DMS79 treated with DMSO at 0.1 percent for 48 hours (cell line): ENCODE measurements around the gene CD74.
"Not testable (repeated sequence)": the region's sequence is repeated elsewhere in the genome, so short reads cannot be mapped to it uniquely, and the experiment has no call there.

Experiments
- DNase-seq: peaks from one replicate; lab custom pipeline; 2025; lab: John Stamatoyannopoulos, UW

CD74 gene

GRCh38 chr5:150412319-150413175 lies at the start of gene CD74:
Gene CD74 (minus strand): TSS chr5:150412910. CDS start chr5:150412749, 161 bp downstream.
- DNase-seq: no peak

- no peak for DNase-seq
Measured at GRCh38 chr5:150461231-150461630, 48.5 kb upstream of the CD74 start.

GRCh38 chr5:150460781-150461180 lies 48.1 kb upstream of the CD74 start:
- DNase-seq: no peak

GRCh38 chr5:150458802-150459557 lies 46.3 kb upstream of the CD74 start:
- peak; percentile 6 for DNase-seq

GRCh38 chr5:150457562-150458240 lies 45.0 kb upstream of the CD74 start:
- no peak for DNase-seq

- no peak for DNase-seq
Measured at GRCh38 chr5:150457121-150457520, 44.4 kb upstream of the CD74 start.

DNA sequence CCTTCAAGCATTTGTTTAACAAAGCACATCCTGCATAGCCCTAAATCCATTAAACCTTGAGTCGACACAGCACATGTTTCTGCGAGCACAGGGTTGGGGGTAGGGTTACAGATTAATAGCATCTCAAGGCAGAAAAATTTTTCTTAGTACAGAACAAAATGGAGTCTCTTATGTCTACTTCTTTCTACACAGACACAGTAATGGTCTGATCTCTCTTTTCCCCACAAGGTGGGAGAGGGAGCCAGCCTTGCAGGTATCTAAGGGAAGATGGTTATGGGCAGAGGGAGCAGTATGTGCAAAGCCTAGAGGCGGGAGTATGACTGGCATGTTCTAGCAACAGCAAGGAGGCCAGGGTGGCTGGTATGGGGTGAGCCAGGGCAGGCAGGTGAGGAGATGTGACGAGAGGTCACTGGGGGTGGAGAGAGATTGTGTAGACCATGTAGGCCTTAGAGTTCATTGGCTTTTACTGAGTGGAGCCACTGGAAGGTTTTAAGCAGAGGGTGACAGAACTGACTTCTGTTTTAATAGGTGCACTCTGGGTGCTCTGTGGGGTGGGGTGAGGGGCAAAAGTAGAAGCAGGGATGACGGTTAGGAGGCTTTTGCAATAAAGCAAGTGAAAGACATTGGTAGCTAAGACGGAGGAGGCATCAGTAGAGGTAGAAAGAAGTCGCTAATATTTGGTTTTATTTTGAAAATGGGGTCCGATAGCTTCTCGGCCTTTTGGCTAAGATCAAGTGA lies 42.0 kb upstream of the CD74 start:
- no peak for DNase-seq

DNA sequence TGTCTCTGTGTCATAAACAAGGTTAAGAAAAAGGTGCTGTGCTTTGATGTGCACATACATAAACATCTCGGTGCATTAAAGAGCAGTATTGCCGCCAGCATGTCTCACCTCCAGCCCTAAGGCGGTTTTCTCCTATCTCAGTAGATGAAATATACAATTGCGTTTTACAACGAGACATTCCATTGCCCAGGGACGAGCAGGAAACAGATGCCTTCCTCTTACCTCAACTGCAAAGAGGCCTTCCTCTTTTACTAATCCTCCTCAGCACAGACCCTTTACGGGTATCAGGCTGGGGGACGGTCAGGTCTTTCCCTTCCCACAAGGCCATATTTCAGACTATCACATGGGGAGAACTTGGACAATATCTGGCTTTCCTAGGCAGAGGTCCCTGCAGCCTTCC lies 41.3 kb upstream of the CD74 start:
- not testable (repeated sequence) for DNase-seq

- no peak for DNase-seq
Measured at GRCh38 chr5:150452914-150453313, 40.2 kb upstream of the CD74 start.

DNA sequence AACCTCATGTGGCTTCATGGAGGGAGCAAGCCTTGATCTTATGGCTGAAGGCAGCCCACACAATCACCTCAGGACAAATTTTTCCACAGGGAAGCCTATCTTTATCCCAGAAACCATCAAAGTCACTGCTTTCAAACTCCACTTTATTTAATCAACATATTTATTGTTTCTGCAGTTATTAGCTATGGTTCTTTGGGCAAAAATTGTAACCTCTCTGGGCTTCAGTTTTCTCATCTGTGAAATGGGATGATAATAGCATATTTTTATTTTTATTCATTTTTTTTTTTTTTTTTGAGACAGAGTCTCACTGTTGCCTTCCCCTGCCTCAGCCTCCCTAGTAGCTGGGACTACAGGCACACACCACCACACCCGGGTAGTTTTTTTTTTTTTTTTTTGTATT lies 38.9 kb upstream of the CD74 start:
- no peak for DNase-seq

GRCh38 chr5:150449517-150450339 lies 37.0 kb upstream of the CD74 start, which contains the start of gene RPS14:
Gene RPS14 (minus strand): TSS chr5:150449739. CDS start chr5:150447733, 2,006 bp downstream.
- DNase-seq: peak; percentile 76

DNA sequence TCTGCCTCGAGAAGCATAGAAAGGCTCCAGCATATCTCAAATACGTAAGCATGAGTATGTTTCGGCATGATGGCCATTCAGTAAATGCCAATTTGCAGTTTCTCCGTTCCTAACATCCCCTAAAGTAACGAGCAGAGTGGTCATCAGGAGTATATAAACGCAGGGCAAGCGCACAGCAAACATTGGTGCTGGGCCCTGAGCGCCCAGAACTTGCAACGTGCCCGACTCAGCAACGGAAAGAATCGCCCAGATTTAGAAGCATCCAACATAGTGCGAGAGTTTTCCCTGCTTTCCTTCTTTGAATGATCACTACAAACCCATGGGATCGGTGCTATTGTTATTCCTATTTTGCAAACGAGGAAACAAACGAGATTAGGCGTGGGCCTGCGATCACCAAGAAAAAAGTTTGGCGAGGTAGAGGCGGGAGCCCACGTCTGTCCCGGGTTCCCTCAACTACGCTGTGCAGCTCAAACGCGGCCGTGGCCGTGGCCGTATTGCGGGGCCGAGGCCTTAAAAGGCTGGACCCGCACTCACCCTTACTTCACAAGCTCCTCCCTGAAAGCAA lies 36.3 kb upstream of the CD74 start:
- no peak for DNase-seq

DNA sequence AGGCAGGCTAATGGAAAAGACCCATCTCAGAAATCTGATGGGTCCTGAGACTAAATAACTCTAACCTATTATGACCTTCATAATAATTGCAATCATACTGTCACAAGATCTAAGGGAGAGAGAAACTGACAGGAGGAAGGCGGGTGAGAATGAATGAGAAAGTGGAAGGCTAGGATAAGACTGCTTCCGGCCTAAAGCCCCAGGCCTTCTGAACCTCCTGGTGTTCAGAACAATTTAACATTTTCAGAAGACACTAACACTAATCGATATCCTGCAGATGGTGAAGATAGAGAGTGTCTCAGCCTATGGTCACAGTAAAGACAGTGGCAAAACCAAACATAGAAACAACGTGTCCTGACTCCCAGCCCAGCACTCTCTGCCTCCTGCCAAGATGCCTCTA lies 35.6 kb upstream of the CD74 start:
- DNase-seq: no peak

- no peak for DNase-seq
Measured at GRCh38 chr5:150447188-150447587, 34.5 kb upstream of the CD74 start.

GRCh38 chr5:150446583-150446982 lies 33.9 kb upstream of the CD74 start:
- no peak for DNase-seq

DNA sequence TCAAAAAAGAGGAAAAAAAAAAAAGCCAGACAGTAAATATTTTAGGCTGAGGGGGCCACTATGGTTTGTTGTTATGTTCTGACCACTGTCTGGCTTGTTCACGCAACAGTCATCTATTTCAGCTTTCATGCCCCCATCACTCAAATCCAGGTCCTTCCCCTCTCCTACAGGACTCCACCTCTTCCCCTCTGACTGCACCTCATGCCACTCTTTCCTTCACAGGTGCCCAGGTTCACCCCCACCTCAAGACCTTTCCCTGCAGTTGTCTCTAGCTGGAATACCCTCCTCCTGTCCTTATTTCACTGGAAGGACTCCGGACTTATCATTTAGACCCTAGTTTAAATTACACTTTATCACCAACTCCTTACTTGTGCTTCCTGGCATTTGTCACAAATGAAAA lies 33.4 kb upstream of the CD74 start:
- DNase-seq: no peak

- no peak for DNase-seq
Measured at GRCh38 chr5:150444770-150445169, 32.1 kb upstream of the CD74 start.

- no peak for DNase-seq
Measured at GRCh38 chr5:150443242-150444075, 30.7 kb upstream of the CD74 start.

DNA sequence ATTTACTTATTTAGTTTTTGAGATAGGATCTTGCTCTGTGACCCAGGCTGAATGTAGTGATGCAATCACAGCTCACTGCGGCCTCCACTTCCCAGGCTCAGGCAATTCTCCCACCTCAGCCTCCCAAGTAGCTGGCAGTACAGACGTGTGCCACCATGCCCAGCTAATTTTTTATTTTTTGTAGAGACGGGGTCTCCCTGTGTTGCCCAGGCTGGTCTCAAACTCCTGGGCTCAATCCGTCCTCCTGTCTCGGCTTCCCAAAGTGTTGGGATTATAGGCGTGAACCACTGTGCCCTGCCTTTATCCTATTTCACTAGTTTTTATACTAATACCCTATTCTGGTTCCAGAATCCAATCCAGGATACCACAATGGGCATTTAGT lies 30.0 kb upstream of the CD74 start:
- no peak for DNase-seq
